ENCODE data around the gene KREMEN1.

KREMEN1 gene

DNA sequence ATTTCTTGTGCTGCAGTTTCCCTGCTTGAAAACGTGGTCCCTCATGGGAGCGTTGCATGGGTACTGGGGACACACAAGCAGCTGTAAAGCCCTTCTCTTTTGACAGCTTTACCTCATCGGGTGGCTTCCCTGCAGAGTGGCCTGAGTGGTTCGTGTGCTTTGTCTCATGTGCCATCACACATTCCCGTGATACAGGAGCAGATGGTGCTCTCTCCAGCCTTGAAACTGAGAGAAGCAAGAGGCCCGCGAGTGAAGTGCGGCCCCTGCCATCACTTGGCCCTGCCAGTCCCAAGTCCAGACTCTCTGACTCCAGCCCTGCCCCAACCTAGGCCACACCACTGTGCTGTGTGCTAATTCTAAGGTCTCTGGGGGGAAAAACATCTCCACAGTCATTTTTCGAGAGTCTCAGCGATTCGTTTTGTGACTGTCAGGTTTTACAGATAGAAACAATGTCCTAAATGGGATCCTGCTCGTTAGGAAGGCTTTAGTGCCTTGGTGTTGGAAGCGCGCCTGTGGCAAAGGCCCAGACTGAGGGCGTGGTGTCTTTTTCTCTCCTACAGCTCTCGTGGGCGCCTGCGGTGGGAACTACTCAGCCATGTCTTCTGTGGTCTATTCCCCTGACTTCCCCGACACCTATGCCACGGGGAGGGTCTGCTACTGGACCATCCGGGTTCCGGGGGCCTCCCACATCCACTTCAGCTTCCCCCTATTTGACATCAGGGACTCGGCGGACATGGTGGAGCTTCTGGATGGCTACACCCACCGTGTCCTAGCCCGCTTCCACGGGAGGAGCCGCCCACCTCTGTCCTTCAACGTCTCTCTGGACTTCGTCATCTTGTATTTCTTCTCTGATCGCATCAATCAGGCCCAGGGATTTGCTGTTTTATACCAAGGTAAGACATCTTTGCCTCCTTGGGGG is 64.2 kb downstream of the KREMEN1 start:
- no peak for DNase-seq

DNA sequence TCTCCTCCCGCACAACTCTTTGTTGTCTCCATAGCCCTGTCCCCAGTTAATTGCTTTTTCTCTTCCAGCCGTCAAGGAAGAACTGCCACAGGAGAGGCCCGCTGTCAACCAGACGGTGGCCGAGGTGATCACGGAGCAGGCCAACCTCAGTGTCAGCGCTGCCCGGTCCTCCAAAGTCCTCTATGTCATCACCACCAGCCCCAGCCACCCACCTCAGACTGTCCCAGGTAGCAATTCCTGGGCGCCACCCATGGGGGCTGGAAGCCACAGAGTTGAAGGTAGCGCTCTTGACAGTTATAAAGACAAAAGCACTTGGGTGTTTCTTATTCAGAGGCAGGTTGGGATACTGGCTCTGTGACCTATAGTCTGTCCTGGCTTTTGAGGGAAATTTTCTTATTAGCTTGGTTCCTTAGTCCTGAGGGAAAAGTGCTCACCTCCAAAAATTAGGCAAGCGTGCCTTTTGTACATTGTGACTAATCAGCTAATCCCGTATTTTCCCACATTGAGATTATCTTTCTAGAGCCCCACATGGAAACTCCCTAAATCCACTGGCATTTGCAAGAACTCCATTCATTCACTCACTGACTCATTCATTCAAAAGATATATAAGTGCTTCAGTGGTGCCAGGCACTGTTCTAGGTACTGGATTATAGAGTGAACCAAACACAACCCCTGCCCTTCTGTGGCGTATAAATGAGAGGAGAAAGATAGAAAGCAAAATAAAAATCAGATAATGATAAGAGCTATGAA is 65.9 kb downstream of the KREMEN1 start:
- no peak for DNase-seq

DNA sequence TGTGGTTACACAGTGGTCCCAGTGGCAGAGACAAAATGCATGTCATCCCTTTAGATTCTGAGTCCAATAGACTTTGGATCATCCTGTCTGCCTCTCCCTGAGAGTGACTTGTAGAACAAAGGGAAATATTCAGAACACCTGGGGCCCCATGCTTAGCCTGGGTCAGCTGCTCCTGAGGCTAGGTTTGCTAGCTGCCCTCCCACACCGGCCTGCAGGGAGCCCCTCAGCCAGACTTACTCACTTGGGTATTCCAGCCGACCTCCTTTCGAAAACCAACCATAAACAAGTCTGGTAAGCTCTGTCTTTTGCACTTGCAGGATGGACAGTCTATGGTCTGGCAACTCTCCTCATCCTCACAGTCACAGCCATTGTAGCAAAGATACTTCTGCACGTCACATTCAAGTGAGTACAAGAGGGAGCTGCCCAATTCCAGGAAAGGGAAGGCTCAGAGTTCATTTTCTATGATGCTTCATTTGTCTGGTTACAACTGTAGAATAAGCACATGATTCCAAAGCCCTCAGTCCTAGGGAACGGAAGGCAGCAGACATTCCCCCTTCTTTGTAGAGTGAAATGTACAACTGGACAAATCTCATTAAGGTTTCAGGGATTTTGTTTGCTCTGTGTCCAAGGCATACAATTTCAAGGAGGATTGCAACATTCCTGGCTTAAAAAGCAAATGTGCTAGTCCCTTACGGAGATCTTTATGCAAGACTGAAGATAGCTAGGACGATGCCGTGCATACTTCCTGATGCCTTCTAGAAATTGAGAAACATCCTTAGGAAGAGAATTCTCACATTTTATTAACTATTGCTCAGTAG is 67.3 kb downstream of the KREMEN1 start:
- DNase-seq, result no peak

DNA sequence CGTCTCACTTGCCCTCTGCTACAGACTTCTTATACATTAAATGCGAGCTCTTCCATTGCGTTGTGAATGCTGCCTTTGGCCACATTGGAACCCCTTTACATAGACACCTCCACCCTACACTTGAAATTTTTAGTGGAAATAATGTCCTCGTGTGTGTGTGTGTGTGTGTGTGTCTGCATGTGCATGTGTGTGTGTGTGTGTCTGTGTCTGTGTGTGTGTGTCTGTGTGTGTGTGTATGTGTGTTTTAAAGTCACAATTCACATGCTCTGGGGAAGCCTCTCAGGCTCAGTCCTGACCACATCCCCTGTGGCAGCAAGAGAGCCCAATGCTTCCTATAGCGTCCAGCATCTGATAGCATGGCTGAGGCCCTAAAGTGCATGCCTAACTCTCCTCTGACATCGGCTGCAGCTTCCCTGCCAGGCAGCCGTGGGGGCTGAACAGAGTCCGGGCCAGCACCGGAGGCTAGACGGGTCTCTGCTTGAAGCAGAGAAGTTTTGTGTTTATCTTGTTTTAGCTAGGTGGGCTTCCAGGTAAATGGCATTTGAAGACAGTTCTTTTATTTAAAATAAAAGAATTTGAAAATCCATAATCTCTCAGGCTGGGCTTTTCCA is 68.3 kb downstream of the KREMEN1 start:
- no peak for DNase-seq

DNA sequence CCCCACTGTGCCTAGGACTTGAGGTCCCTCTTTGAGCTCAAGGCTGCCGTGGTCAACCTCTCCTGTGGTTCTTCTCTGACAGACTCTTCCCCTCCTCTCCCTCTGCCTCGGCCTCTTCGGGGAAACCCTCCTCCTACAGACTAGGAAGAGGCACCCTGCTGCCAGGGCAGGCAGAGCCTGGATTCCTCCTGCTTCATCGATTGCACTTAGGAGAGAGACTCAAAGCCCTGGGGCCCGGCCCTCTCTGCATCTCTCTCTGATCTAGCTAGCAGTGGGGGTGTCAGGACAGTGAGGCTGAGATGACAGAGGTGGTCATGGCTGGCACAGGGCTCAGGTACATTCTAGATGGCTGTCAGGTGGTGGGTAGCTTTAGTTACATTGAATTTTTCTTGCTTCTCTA is 69.3 kb downstream of the KREMEN1 start:
- DNase-seq, result no peak

DNA sequence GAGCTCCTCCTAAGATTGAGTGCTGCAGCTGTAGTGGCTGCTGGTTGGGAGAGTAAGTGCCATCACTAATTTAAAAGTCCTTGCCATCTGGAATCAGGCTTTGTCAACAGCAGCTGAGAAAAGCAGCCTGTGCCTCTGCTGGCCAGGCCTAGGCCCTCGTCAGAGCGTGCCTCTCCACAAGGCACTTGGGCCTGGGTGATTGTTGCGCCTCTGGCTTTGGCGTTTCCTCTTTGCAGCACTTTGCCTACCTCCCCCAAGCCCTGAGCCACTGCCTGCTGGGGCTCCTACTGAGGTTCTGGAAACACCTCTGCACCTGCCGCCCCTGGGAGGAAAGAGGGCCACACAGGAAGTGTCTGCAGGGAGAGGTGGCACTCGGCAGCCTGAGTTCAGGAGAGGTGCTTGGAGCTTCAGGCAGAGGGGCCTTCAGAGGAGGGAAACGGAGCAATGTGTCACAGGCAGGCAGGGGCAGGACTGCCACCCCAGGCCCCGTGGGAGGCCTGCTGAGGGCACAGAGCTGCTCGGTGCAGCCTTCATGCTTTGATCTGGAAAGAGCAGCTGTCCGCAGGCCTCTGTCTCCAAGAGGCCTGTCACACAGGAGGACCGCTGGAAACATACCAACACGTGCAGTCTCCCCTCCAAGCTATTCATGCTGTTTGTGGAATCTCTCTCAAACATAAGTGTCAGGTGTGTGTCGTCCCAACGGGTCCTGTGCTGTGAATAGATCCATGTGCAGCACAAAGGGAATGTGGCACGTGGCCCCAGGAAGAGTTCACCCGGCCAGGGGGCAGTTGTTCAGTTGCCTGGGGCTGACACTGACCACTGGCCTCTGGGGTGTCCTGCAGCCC is 71.3 kb downstream of the KREMEN1 start:
- DNase-seq, result no peak

DNA sequence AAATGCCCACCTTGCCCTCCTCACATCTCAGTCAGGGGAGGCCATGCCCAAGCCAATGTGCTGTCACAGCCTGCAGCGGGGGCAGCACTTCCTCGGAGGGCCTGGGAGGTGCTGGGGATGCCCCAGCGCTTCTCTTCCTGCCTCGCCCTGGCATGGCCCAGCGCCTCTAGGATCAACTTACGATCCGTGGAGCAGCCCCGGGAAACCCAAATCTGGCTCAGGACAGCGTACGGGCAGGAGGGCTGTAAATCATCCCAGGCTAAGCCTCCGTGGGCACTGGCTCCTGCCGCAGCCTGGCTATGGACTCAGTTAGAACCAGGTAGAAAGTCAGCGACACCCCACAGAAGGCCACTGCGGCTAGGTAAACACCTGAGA is 71.9 kb downstream of the KREMEN1 start:
- DNase-seq, result no peak

DNA sequence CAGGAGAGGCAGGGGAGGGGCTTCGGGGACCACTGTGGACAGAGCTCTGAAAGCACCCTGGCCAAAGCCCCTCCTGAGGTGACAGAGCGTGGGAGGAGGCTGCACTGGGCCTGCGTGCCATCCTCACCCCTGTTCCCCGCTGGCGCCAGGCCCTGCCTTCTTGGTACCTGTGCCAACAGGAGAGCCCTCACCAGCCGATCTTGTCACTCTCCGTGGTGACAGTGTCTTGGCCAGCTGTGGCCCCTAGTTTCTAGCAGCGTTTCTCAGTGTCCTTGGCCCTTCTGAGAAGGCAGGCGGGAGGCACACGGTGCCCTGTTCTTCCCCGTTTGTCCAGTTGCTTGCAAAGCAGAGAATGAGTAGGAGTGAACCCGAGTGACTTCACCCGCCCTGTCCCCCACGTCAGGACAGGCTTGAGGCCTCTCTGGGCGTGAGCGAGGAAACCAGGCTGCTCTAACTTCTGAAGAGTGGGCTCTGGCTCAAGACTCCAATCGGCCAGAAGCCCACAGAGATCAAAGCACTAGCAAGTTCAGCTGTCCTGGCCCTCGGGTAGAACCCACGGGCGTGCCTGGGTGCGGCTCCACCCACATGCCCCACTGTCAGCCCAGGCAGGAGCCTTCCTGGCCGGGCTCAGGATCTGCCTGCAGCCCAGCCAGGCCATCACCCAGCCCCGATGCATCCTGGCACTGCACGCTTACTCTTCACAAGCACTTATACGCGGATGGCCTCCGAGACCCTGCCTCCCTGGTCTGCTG is 72.7 kb downstream of the KREMEN1 start:
- DNase-seq, result no peak

DNA sequence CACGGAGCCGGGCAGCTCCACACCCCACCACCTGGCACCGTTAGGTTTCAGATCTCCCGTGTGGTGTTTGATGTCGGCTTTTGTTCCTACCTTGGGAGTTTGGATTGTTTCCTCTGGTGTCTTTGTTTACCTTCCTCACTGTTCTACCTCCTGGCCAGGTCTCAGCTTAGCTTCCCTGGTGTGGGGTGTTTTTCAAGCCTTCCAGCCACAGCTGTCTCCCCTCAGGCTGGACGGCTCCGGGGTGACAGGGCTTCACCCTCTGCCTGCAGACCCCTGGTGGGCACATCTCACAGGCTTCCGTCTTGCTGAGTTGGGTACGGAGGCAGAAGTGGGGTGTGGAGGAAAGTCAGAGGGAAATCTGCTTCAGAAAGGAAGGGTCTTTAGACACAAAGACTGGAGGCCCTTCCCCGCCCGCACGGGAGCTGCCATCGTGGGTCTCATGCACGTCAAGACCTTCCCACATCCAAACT is 73.3 kb downstream of the KREMEN1 start:
- DNase-seq, result no peak

DNA sequence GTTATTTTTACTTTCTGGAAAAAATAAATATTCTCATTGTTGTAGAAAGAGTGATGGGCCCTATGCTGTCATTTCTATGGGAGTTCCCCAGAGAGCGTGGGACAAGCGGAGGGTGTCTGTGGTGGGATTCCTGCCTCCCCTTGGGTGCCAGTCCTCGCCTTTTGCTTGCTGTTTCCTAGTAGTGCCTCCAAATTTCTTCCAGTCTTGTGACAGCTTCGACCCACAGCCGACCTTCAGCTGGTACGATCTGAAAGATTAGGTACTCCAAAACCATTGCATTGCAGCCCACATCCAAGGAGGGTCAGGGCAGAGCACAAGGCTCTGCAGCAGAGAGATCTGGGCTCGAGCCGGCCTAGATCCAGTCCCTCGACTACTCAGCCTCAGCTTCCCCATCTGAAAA is 73.9 kb downstream of the KREMEN1 start:
- DNase-seq, result no peak

DNA sequence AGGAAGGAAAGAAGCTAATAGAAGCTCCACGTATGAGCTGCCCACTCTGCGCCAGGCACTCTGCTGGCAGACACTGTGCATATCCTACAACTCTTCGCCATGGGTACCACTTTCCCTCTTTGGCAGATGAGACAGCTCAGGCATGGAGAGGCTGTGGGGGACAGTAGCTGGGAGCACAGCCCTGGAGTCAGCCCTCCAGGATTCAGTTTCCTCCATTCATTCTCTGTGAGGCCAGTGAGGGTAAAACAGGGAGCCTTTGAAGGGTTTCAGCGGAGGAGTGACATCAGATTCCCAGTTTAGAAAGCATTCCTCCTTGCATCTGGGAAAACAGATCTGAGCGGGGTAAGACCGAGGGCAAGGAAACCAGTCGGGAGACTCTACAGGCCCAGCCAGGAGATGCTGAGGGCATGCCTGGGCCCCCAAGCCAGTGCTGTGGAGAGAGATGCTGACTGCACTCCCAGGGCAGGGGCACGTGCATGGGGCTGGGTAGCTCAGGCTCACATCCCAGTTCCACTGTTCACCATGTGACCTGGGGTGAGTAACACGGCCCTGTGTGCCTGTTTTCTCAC is 74.6 kb downstream of the KREMEN1 start:
- no peak for DNase-seq

DNA sequence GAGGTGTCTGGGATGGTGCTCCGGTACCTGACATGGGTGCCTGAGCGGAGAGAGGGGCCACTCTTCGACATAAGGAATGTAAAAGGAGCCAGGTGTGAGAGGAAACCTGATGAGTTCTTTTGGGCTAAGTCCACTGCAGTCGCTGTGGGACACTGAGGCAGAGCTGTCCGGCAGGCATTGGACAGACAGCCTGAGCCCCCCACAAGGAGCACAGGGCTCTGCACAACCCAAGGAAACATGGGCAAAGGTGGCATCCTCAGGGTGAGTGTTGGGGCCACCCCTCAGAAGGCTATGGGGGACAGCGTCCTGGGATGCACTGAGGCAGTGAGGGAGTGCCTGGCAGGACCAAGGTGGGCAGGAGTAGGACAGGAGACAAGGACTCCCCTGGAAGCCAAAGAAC is 75.2 kb downstream of the KREMEN1 start:
- DNase-seq, result no peak

DNA sequence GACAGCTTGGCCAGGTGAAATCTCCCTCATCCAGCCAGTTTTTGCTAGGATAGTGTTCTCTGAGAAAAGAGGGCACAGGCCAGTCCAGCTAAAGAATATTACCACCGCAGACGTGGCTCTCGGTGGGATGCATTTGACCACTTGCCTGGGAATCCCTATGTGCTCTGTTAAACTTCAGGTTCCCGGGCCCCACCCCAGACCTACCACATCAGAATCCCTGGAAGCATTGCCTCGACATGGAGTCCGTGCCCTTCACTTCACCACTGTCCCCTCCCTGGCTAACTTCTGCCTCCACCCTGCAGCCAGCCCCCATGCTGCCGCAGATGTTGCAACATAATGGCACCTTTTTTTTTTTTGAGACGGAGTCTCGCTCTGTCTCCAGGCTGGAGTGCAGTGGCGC is 76.0 kb downstream of the KREMEN1 start:
- DNase-seq, result no peak

DNA sequence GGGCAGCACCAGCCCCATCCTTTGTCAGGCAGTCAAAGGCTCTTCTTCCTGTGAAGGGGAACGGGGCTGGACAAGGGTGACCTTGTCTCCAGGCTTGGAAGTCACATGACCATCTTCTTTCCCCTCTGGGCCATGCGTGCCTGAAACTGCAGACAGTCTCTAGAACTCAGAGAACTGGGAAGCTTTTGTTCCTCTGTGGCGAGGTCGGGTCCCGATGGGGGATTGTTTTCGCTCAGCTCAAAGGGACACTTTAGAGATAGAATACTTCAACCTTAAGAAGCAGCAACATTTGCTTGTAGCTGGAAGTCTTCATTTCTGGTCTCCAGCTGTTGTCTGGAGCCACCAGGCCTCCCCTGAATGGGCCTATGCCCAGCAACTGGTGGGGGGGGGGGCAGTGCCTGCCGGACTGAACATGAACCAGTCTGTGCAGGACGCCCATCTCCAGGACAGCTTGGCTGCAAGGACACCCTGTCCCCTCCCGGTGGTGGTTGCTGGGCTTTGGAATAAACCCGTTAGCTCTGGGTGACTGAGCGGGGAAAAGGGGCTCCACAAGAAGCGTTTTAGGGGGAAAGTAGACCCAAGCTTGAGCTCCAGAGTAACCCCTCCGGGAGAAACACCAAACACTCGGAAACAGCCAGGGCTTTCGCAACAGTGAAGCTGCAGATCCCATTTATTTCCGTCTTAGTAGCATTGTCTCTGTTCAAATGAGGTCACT is 77.2 kb downstream of the KREMEN1 start:
- no peak for DNase-seq

DNA sequence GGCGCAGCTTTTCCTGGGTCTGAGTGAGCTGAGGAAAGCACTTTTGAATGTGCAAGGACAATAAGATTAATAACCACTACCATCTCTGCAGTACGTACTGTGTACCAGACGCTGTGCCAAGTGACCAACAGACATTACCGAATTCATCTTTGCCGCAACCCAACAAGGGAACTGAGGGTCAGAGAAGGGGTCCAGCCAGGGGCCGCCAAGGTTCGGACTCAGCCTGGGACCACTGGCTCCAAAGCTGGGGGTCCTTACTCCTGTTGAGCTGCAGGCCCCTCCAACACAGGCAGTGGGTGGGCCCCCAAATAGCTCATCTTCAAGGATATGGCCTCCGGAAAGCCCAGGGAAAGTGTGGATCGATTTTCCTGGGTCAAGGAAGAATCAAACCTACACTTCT is 77.9 kb downstream of the KREMEN1 start:
- DNase-seq, result no peak

DNA sequence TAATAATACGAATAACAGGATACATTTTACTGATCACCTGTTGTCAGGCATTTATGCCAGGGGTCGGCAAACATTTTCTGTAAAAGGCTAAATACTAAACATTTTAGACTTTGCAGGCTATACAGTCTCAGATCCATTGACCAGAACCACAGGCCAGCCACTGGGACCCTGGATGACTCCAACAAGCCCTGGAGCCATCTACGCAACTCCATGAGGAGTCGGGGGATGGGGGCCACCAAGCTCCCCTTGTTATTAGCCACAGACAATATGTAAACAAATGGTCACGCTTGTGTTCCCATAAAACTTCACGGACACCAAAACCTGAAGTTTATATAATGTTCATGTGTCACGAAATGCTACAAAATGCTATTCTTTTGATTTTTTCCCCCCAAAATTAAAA is 78.5 kb downstream of the KREMEN1 start:
- DNase-seq, result no peak

DNA sequence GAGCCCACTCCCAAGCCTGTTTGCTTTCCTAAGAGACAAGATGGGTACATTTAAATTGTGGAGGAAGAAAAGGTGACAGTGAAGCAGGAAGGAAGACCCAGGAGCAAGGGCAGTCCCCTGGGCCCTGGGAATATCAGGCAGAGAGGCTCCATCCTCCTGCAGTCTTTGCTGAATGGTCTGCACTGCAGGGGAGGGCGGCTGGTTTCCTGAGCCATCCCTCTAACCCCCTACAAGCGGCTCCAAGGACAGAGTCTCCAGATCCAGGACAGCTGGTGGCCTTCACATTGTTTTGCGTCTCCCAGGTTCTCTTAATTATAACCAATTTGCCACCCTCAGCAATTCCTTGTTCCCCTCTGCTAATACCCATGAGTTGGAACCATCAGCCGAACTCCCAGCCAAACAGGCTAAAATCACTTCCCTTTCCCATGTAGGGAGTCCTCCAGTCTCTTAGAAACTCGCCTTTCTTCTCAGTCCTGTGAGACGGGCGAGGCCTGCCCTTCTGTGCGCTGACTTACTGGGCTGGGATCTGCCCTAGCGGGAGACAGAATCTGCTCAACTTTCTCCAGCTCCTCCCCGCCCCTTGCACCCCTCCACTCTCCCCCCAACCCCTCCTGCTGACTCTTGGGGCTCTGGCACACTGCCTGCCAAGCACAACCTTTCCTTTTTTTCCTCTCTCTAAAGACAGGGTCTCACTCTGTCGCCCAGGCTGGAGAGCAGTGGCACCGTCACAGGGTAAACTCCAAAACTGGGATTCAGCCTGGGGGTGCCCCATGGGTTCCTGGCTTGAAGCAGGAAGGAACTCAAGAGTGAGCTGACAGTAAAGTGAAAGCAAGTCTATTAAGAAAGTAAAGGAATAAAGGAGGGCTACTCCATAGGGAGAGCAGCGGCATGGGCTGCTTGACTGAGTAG is 79.5 kb downstream of the KREMEN1 start:
- DNase-seq, result no peak

DNA sequence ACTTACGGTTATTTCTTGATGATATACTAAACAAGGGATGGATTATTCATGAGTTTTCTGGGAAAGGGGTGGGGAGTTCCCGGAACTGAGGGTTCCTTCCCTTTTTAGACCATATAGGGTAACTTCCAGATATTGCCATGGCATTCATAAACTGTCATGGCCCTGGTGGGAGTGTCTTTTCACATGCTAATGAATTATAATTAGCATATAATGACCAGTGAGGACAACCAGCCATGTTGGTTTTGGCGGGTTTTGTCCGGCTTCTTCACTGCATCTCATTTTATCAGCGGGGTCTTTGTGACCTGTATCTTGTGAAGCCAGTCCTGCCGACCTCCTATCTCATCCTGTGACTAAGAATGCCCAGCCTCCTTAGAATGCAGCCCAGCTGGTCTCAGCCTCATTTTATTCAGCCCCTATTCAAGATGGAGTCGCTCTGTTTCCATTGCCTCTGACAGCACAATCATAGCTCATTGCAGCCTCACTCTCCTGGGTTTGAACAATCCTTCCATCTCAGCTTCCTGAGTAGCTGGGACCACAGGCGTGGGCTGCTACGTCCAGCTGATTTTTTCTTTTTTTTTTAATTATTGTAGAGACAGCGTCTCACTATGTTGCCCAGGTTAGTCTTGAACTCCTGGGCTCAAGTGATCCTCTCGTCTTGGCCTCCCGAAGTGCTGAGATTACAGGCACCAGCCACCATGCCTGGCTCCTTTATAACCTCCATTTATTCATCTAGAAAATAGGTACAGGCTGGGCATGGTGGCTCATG is 80.3 kb downstream of the KREMEN1 start:
- DNase-seq, result peak; percentile 31 to 71

Data from CD4-positive, alpha-beta T cell treated with Interferon alpha-2 for 1 hour (primary cell).